Measurements from ENCODE around the gene IFI27. TPM values are rescaled to one million over a fixed set of nuclear protein-coding genes. Genes with fewer than 3 reads are reported as not detected.

The IFI27 gene
- total RNA-seq, 1 donor from 2014 or later = 42.2 TPM

GRCh38 chr14:94132285-94132887, 21.9 kb downstream of the IFI27 start:
- Mint-ChIP-seq H3K9me3 (peaks cover 12% of the 10 kb centered on the region), H3K27me3 (ENCODE audit: insufficient read depth) (peaks cover 34% of the 10 kb centered on the region), H3K27ac (no peak overlapping the region), H3K4me1 (ENCODE audit: low read depth) (peaks cover 31% of the 10 kb centered on the region), H3K36me3 (ENCODE audit: low read depth) (no peaks in the 10 kb centered on the region), H3K4me3 (no peak overlapping the region)
- DNase-seq (ENCODE audit: low spot score) = peak; percentile 51
- intact Hi-C loops (cut with micrococcal nuclease) = loop anchor here (1.0 to 5.0 kb wide), 3 partner anchors 48 to 354 kb away; no protein-coding TSS in a partner anchor

- Mint-ChIP-seq H3K36me3 (ENCODE audit: low read depth) (no peaks in the 10 kb centered on the region), H3K4me3 (no peak overlapping the region), H3K4me1 (ENCODE audit: low read depth) (peaks cover 15% of the 10 kb centered on the region), H3K27ac (no peak overlapping the region), H3K27me3 (ENCODE audit: insufficient read depth) (peaks cover 30% of the 10 kb centered on the region), H3K9me3 (peaks cover 12% of the 10 kb centered on the region)
- no peak for DNase-seq (ENCODE audit: low spot score)
- intact Hi-C loops (cut with micrococcal nuclease) = no loop called here
These were observed 24.9 kb downstream of the IFI27 start for GRCh38 chr14:94135476-94135875.

- H3K27ac Mint-ChIP-seq = no peak overlapping the region
- peaks cover 10% of the 10 kb centered on the region for H3K4me1 Mint-ChIP-seq (ENCODE audit: low read depth)
- H3K4me3 Mint-ChIP-seq = no peak overlapping the region
- H3K27me3 Mint-ChIP-seq (ENCODE audit: insufficient read depth) = peaks cover 24% of the 10 kb centered on the region
- peak; percentile 72 for DNase-seq (ENCODE audit: low spot score)
- intact Hi-C loops (cut with micrococcal nuclease) = loop anchor here (1.0 kb wide), 6 partner anchors 44 to 481 kb away; no protein-coding TSS in a partner anchor
- H3K9me3 Mint-ChIP-seq = peaks cover 12% of the 10 kb centered on the region
- no peaks in the 10 kb centered on the region for H3K36me3 Mint-ChIP-seq (ENCODE audit: low read depth)
These were observed 26.2 kb downstream of the IFI27 start for GRCh38 chr14:94136575-94137331.

DNA sequence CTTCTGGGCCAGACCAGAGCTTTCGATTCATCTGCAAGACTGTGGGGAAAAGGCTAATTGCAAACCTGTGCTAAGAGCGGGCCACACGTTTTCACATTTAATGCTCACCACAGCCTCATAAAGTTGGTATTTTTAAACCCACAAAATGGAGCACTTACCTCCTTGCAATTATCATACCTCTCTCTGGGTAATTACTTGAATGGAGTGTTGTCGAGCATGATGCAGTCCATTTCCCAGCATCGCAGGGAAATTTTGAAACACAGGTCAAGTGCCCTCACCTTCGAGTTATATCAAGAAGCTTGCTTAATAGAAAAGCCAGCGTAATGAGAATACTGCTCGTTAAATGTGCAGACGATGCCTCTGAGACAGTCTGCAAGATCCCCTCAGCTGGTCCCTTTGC, 27.7 kb downstream of the IFI27 start:
- no peaks in the 10 kb centered on the region for H3K36me3 Mint-ChIP-seq (ENCODE audit: low read depth)
- DNase-seq (ENCODE audit: low spot score) = no peak
- peaks cover 24% of the 10 kb centered on the region for H3K27me3 Mint-ChIP-seq (ENCODE audit: insufficient read depth)
- H3K27ac Mint-ChIP-seq = no peak overlapping the region
- H3K4me1 Mint-ChIP-seq (ENCODE audit: low read depth) = peaks cover 6% of the 10 kb centered on the region
- H3K4me3 Mint-ChIP-seq = no peak overlapping the region
- peaks cover 12% of the 10 kb centered on the region for H3K9me3 Mint-ChIP-seq
- intact Hi-C loops (cut with micrococcal nuclease) = no loop called here

DNA sequence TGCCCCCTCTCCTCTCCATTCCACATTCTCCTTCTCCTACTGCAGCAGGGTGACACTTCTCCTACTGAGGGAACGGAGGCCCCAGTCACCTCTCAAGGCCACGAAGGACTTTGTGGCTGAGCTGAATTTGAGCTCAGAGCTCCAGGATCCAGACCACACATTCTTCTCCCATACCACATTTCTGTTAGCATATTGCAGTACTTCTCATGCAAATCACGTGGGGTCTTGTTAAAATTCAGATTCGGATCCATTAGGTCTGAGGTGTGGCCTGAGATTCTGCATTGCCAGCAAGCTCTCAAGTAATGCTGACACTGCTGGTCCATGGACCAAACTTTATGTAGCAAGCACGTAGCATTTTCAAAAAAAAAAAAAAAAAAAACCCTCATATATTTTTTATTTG, 28.5 kb downstream of the IFI27 start:
- Mint-ChIP-seq H3K36me3 (ENCODE audit: low read depth) (no peaks in the 10 kb centered on the region), H3K27me3 (ENCODE audit: insufficient read depth) (peaks cover 18% of the 10 kb centered on the region), H3K4me3 (no peak overlapping the region), H3K9me3 (peaks cover 12% of the 10 kb centered on the region), H3K4me1 (ENCODE audit: low read depth) (peaks cover 6% of the 10 kb centered on the region), H3K27ac (no peak overlapping the region)
- intact Hi-C loops (cut with micrococcal nuclease) = no loop called here
- no peak for DNase-seq (ENCODE audit: low spot score)

DNA sequence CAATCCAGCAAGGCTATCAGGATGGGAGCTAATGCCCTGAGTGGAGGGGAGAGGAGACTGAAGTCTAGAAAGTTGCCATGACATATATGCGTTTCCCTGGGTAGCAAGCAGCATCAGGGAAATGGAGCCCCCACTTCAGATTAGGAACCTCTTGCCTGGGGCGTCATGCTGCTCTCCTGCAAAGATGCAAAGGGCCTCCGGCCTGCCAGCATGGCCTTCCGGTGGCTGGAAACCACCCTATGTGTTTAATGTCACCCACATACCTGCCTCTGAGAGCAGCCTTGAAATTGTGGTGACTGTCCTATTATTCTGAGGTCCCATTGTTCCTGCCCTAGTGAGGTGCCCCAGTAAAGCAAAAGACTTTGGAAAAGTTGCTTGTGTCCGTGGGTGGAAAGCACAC, 28.9 kb downstream of the IFI27 start:
- intact Hi-C loops (cut with micrococcal nuclease) = no loop called here
- no peak for DNase-seq (ENCODE audit: low spot score)
- no peak overlapping the region for H3K4me3 Mint-ChIP-seq

GRCh38 chr14:94142247-94142646, 31.7 kb downstream of the IFI27 start:
- H3K27me3 Mint-ChIP-seq (ENCODE audit: insufficient read depth) = peaks cover 8% of the 10 kb centered on the region
- no peak for DNase-seq (ENCODE audit: low spot score)
- intact Hi-C loops (cut with micrococcal nuclease) = no loop called here
- H3K27ac Mint-ChIP-seq = no peak overlapping the region
- H3K9me3 Mint-ChIP-seq = no peaks in the 10 kb centered on the region
- peaks cover 13% of the 10 kb centered on the region for H3K4me1 Mint-ChIP-seq (ENCODE audit: low read depth)
- H3K36me3 Mint-ChIP-seq (ENCODE audit: low read depth) = no peaks in the 10 kb centered on the region
- H3K4me3 Mint-ChIP-seq = no peak overlapping the region

More for the DNA sequence above, 28.9 kb downstream of the IFI27 start:
- H3K36me3 Mint-ChIP-seq (ENCODE audit: low read depth) = no peaks in the 10 kb centered on the region
- peaks cover 8% of the 10 kb centered on the region for H3K4me1 Mint-ChIP-seq (ENCODE audit: low read depth)
- peaks cover 12% of the 10 kb centered on the region for H3K9me3 Mint-ChIP-seq
- H3K27ac Mint-ChIP-seq = no peak overlapping the region
- H3K27me3 Mint-ChIP-seq (ENCODE audit: insufficient read depth) = peaks cover 15% of the 10 kb centered on the region

- Mint-ChIP-seq H3K4me3 (no peak overlapping the region), H3K36me3 (ENCODE audit: low read depth) (no peaks in the 10 kb centered on the region), H3K9me3 (no peaks in the 10 kb centered on the region), H3K27ac (no peak overlapping the region), H3K4me1 (ENCODE audit: low read depth) (peaks cover 13% of the 10 kb centered on the region), H3K27me3 (ENCODE audit: insufficient read depth) (peaks cover 10% of the 10 kb centered on the region)
- intact Hi-C loops (cut with micrococcal nuclease) = no loop called here
- DNase-seq (ENCODE audit: low spot score) = no peak
These were observed 32.3 kb downstream of the IFI27 start for GRCh38 chr14:94142836-94143235.

- intact Hi-C loops (cut with micrococcal nuclease) = no loop called here
- DNase-seq (ENCODE audit: low spot score) = no peak
These were observed 32.7 kb downstream of the IFI27 start for GRCh38 chr14:94143239-94143638.

DNA sequence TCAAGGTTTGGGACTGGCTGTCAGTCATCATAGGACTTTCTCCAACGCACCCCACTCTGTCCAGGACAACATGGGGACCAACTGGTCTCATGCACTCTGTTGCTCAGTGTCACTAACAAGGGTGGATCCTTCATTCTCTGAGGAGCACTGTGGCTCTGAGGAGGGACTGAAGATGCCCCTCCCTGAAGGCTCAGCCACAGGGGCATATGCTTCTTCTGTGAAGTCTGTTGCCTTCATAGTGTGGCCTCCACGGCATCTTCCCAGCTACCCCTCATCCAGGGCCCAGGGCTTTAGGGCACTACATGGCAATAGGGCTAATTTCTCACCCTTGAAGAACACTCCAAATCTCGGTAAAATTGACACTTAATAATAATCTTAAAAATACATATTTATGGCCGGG, 33.2 kb downstream of the IFI27 start:
- Mint-ChIP-seq H3K27ac (no peak overlapping the region), H3K36me3 (ENCODE audit: low read depth) (no peaks in the 10 kb centered on the region), H3K27me3 (ENCODE audit: insufficient read depth) (peaks cover 18% of the 10 kb centered on the region), H3K4me3 (no peak overlapping the region), H3K9me3 (no peaks in the 10 kb centered on the region), H3K4me1 (ENCODE audit: low read depth) (peaks cover 13% of the 10 kb centered on the region)
- DNase-seq (ENCODE audit: low spot score) = no peak
- intact Hi-C loops (cut with micrococcal nuclease) = no loop called here

More at GRCh38 chr14:94143239-94143638, 32.7 kb downstream of the IFI27 start:
- Mint-ChIP-seq H3K4me1 (ENCODE audit: low read depth) (peaks cover 13% of the 10 kb centered on the region), H3K27ac (no peak overlapping the region), H3K9me3 (no peaks in the 10 kb centered on the region), H3K4me3 (no peak overlapping the region), H3K27me3 (ENCODE audit: insufficient read depth) (peaks cover 13% of the 10 kb centered on the region), H3K36me3 (ENCODE audit: low read depth) (no peaks in the 10 kb centered on the region)

GRCh38 chr14:94144765-94145164, 34.2 kb downstream of the IFI27 start:
- H3K36me3 Mint-ChIP-seq (ENCODE audit: low read depth) = no peaks in the 10 kb centered on the region
- peaks cover 13% of the 10 kb centered on the region for H3K4me1 Mint-ChIP-seq (ENCODE audit: low read depth)
- intact Hi-C loops (cut with micrococcal nuclease) = no loop called here
- DNase-seq (ENCODE audit: low spot score) = no peak
- H3K9me3 Mint-ChIP-seq = no peaks in the 10 kb centered on the region
- H3K27ac Mint-ChIP-seq = no peak overlapping the region
- no peak overlapping the region for H3K4me3 Mint-ChIP-seq
- peaks cover 19% of the 10 kb centered on the region for H3K27me3 Mint-ChIP-seq (ENCODE audit: insufficient read depth)

DNA sequence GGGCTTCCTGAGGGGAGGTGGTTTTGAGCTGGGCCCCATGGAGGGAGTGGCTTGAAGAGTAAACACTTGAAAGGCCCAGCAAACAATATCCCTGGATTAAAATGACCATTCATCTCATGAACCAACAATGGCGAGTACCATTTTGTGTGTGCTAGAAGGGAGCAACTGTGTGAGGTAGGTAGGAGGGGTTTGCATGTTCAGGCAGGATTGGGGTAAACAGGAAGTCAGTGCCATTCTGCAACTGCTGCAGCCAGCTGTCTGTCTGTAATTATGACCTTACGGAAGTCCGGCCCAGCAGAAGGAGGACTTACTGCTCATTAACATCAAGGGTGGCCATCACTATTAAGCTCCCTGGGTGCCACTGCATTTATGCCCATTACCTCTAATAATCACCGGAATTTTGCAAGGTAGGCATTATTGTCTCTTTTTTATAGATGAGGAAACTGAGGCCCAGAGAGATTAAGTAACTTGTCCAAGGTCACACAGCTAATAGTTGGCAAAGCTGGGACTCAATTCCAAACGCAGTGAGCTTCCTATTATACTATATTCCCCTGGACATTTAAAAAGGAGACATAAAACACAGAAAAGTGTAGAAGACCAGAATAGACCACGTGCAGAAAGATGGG, 35.5 kb downstream of the IFI27 start:
- no peaks in the 10 kb centered on the region for H3K9me3 Mint-ChIP-seq
- intact Hi-C loops (cut with micrococcal nuclease) = no loop called here
- peaks cover 13% of the 10 kb centered on the region for H3K4me1 Mint-ChIP-seq (ENCODE audit: low read depth)
- no peaks in the 10 kb centered on the region for H3K36me3 Mint-ChIP-seq (ENCODE audit: low read depth)
- no peak for DNase-seq (ENCODE audit: low spot score)
- H3K27ac Mint-ChIP-seq = no peak overlapping the region
- H3K27me3 Mint-ChIP-seq (ENCODE audit: insufficient read depth) = peaks cover 24% of the 10 kb centered on the region
- H3K4me3 Mint-ChIP-seq = no peak overlapping the region

- Mint-ChIP-seq H3K4me1 (ENCODE audit: low read depth) (peaks cover 2% of the 10 kb centered on the region), H3K27ac (no peak overlapping the region), H3K36me3 (ENCODE audit: low read depth) (no peaks in the 10 kb centered on the region), H3K4me3 (no peak overlapping the region), H3K9me3 (no peaks in the 10 kb centered on the region), H3K27me3 (ENCODE audit: insufficient read depth) (peaks cover 18% of the 10 kb centered on the region)
- DNase-seq (ENCODE audit: low spot score) = no peak
- intact Hi-C loops (cut with micrococcal nuclease) = no loop called here
These were observed 42.1 kb downstream of the IFI27 start for GRCh38 chr14:94152676-94153075.
